Measurements from ENCODE around the gene SPATA12.
"Not testable (repeated sequence)": the region's sequence is repeated elsewhere in the genome, so short reads cannot be mapped to it uniquely, and the experiment has no call there.

The SPATA12 gene

GRCh38 chr3:57081173-57081572 lies 20.7 kb downstream of the SPATA12 start:
- DNase-seq (ENCODE audit: low spot score in 2 of 2) (no peak), ATAC-seq (ENCODE audit: low read depth) (no peak)
- H3K27me3 Mint-ChIP-seq, result peaks cover 21% of the 10 kb centered on the region
- no peaks in the 10 kb centered on the region for H3K9me3 Mint-ChIP-seq
- no peak overlapping the region for H3K27ac Mint-ChIP-seq
- no peaks in the 10 kb centered on the region for H3K36me3 Mint-ChIP-seq
- no peak overlapping the region for H3K4me3 Mint-ChIP-seq
- H3K4me1 Mint-ChIP-seq, result peaks cover 12% of the 10 kb centered on the region

- H3K4me1 Mint-ChIP-seq, result peaks cover 10% of the 10 kb centered on the region
- no peak for ATAC-seq (ENCODE audit: low read depth)
- no peak overlapping the region for H3K4me3 Mint-ChIP-seq
- no peak overlapping the region for H3K27ac Mint-ChIP-seq
- peaks cover 9% of the 10 kb centered on the region for H3K27me3 Mint-ChIP-seq
- DNase-seq (ENCODE audit: low spot score in 2 of 2), result no peak
- H3K9me3 Mint-ChIP-seq, result no peaks in the 10 kb centered on the region
- H3K36me3 Mint-ChIP-seq, result no peaks in the 10 kb centered on the region
Measured at GRCh38 chr3:57082481-57082880, 22.0 kb downstream of the SPATA12 start.

- not testable (repeated sequence) for H3K36me3 Mint-ChIP-seq; H3K27ac Mint-ChIP-seq; H3K4me3 Mint-ChIP-seq; DNase-seq (ENCODE audit: low spot score in 2 of 2); ATAC-seq (ENCODE audit: low read depth); H3K27me3 Mint-ChIP-seq; H3K9me3 Mint-ChIP-seq; H3K4me1 Mint-ChIP-seq
Measured at GRCh38 chr3:57083266-57083995, 23.0 kb downstream of the SPATA12 start.

GRCh38 chr3:57085211-57085610 lies 24.7 kb downstream of the SPATA12 start:
- no peak for ATAC-seq (ENCODE audit: low read depth)
- Mint-ChIP-seq H3K4me3 (no peak overlapping the region), H3K9me3 (no peaks in the 10 kb centered on the region), H3K36me3 (no peaks in the 10 kb centered on the region), H3K27me3 (peaks cover 12% of the 10 kb centered on the region), H3K4me1 (no peaks in the 10 kb centered on the region), H3K27ac (no peak overlapping the region)
- DNase-seq (ENCODE audit: low spot score in 2 of 2), result no peak

GRCh38 chr3:57086201-57086600 lies 25.7 kb downstream of the SPATA12 start:
- H3K27me3 Mint-ChIP-seq, result peaks cover 7% of the 10 kb centered on the region
- no peaks in the 10 kb centered on the region for H3K4me1 Mint-ChIP-seq
- H3K36me3 Mint-ChIP-seq, result no peaks in the 10 kb centered on the region
- no peak overlapping the region for H3K4me3 Mint-ChIP-seq
- ATAC-seq (ENCODE audit: low read depth) (no peak), DNase-seq (ENCODE audit: low spot score in 2 of 2) (no peak)
- H3K9me3 Mint-ChIP-seq, result no peaks in the 10 kb centered on the region
- no peak overlapping the region for H3K27ac Mint-ChIP-seq

GRCh38 chr3:57087361-57088092 lies 27.1 kb downstream of the SPATA12 start:
- H3K4me3 Mint-ChIP-seq, result no peak overlapping the region
- no peaks in the 10 kb centered on the region for H3K36me3 Mint-ChIP-seq
- H3K27me3 Mint-ChIP-seq, result peaks cover 7% of the 10 kb centered on the region
- DNase-seq (ENCODE audit: low spot score in 2 of 2) (no peak), ATAC-seq (ENCODE audit: low read depth) (no peak)
- H3K4me1 Mint-ChIP-seq, result no peaks in the 10 kb centered on the region
- no peak overlapping the region for H3K27ac Mint-ChIP-seq
- H3K9me3 Mint-ChIP-seq, result no peaks in the 10 kb centered on the region

GRCh38 chr3:57088503-57088902 lies 28.0 kb downstream of the SPATA12 start:
- H3K4me3 Mint-ChIP-seq, result no peak overlapping the region
- H3K27me3 Mint-ChIP-seq, result peaks cover 7% of the 10 kb centered on the region
- no peaks in the 10 kb centered on the region for H3K4me1 Mint-ChIP-seq
- H3K36me3 Mint-ChIP-seq, result no peaks in the 10 kb centered on the region
- ATAC-seq (ENCODE audit: low read depth) (no peak), DNase-seq (ENCODE audit: low spot score in 2 of 2) (no peak)
- H3K27ac Mint-ChIP-seq, result no peak overlapping the region
- no peaks in the 10 kb centered on the region for H3K9me3 Mint-ChIP-seq

- DNase-seq (ENCODE audit: low spot score in 2 of 2), result no peak
- Mint-ChIP-seq H3K4me3 (no peak overlapping the region), H3K36me3 (no peaks in the 10 kb centered on the region), H3K9me3 (no peaks in the 10 kb centered on the region), H3K27me3 (peaks cover 7% of the 10 kb centered on the region), H3K27ac (no peak overlapping the region), H3K4me1 (peaks cover 3% of the 10 kb centered on the region)
- no peak for ATAC-seq (ENCODE audit: low read depth)
Measured at GRCh38 chr3:57089043-57089442, 28.6 kb downstream of the SPATA12 start.

GRCh38 chr3:57091521-57092273 lies 31.2 kb downstream of the SPATA12 start:
- Mint-ChIP-seq H3K27me3 (peaks cover 7% of the 10 kb centered on the region), H3K4me3 (no peak overlapping the region), H3K9me3 (no peaks in the 10 kb centered on the region), H3K27ac (no peak overlapping the region), H3K4me1 (peaks cover 6% of the 10 kb centered on the region), H3K36me3 (no peaks in the 10 kb centered on the region)
- ATAC-seq (ENCODE audit: low read depth), result no peak
- DNase-seq (ENCODE audit: low spot score in 2 of 2), result no peak

- no peak overlapping the region for H3K27ac Mint-ChIP-seq
- peaks cover 4% of the 10 kb centered on the region for H3K27me3 Mint-ChIP-seq
- H3K36me3 Mint-ChIP-seq, result no peaks in the 10 kb centered on the region
- no peak overlapping the region for H3K4me3 Mint-ChIP-seq
- ATAC-seq (ENCODE audit: low read depth), result no peak
- H3K4me1 Mint-ChIP-seq, result peaks cover 6% of the 10 kb centered on the region
- DNase-seq (ENCODE audit: low spot score in 2 of 2), result no peak
- no peaks in the 10 kb centered on the region for H3K9me3 Mint-ChIP-seq
Measured at GRCh38 chr3:57093489-57093888, 33.0 kb downstream of the SPATA12 start.

GRCh38 chr3:57093971-57094535 lies 33.6 kb downstream of the SPATA12 start:
- Mint-ChIP-seq H3K9me3 (no peaks in the 10 kb centered on the region), H3K36me3 (no peaks in the 10 kb centered on the region), H3K4me1 (peaks cover 6% of the 10 kb centered on the region), H3K27me3 (peaks cover 5% of the 10 kb centered on the region), H3K27ac (no peak overlapping the region), H3K4me3 (no peak overlapping the region)
- DNase-seq (ENCODE audit: low spot score in 2 of 2) (no peak), ATAC-seq (ENCODE audit: low read depth) (no peak)

- ATAC-seq (ENCODE audit: low read depth) (no peak), DNase-seq (ENCODE audit: low spot score in 2 of 2) (no peak)
- Mint-ChIP-seq H3K9me3 (no peaks in the 10 kb centered on the region), H3K27me3 (peaks cover 3% of the 10 kb centered on the region), H3K36me3 (no peaks in the 10 kb centered on the region), H3K4me3 (no peak overlapping the region), H3K4me1 (peaks cover 6% of the 10 kb centered on the region), H3K27ac (no peak overlapping the region)
Measured at GRCh38 chr3:57094575-57094974, 34.1 kb downstream of the SPATA12 start.

GRCh38 chr3:57095363-57095762 lies 34.9 kb downstream of the SPATA12 start:
- DNase-seq (ENCODE audit: low spot score in 2 of 2) (no peak), ATAC-seq (ENCODE audit: low read depth) (no peak)
- no peaks in the 10 kb centered on the region for H3K36me3 Mint-ChIP-seq
- H3K27me3 Mint-ChIP-seq, result peaks cover 5% of the 10 kb centered on the region
- H3K27ac Mint-ChIP-seq, result no peak overlapping the region
- no peaks in the 10 kb centered on the region for H3K9me3 Mint-ChIP-seq
- peaks cover 11% of the 10 kb centered on the region for H3K4me1 Mint-ChIP-seq
- H3K4me3 Mint-ChIP-seq, result no peak overlapping the region

GRCh38 chr3:57097536-57097935 lies 37.1 kb downstream of the SPATA12 start:
- no peaks in the 10 kb centered on the region for H3K36me3 Mint-ChIP-seq
- no peak for ATAC-seq (ENCODE audit: low read depth)
- peaks cover 11% of the 10 kb centered on the region for H3K4me1 Mint-ChIP-seq
- no peaks in the 10 kb centered on the region for H3K9me3 Mint-ChIP-seq
- H3K27me3 Mint-ChIP-seq, result peaks cover 7% of the 10 kb centered on the region
- no peak overlapping the region for H3K4me3 Mint-ChIP-seq
- H3K27ac Mint-ChIP-seq, result no peak overlapping the region
- no peak for DNase-seq (ENCODE audit: low spot score in 2 of 2)

All from memory B cell (primary cell).